SU-DHL-6 (cell line): ENCODE measurements around the gene KCNK6.

Experiments
- CTCF ChIP-seq: fragments of 200-600 bp; sonication (generic); IDR thresholded peaks from one replicate; pipeline ENCODE4 v1.5.1; 2017; ENCODE audit warnings: antibody characterized with exemption, mild to moderate bottlenecking, low read length, moderate library complexity; ENCODE audit not compliant: insufficient read depth, poor library complexity, severe bottlenecking
- EZH2phosphoT487 ChIP-seq: fragments of 200-600 bp; sonication (generic), shearing (Covaris generic); conservative IDR thresholded peaks from 2 replicates; pipeline ENCODE4 v1.6.1; 2018; ENCODE audit warnings: mild to moderate bottlenecking, antibody characterized with exemption, low read length, moderate library complexity, mixed read lengths

GRCh38 chr19:38375098-38375493, 55.5 kb downstream of the KCNK6 start:
- TF ChIP-seq CTCF: no peak
- no peak for TF ChIP-seq EZH2phosphoT487
